Panc1 (cell line): ENCODE results near the gene RETREG1. TPM values are rescaled to one million over a fixed set of nuclear protein-coding genes. Genes with fewer than 3 reads are reported as not detected.

Source experiments
- ATAC-seq: fragments of 200-7000 bp; cut with Tn5 transposase; 2 replicates; pipeline ENCODE4 v1.9.1; 2020; ENCODE audit warnings: mild to moderate bottlenecking, moderate library complexity
- BruUV-seq: library from RNA; stranded (reverse); fragments of 400-500 nt; replicated peaks from 2 replicates; lab custom pipeline; 2021; lab: Mats Ljungman, UMichigan
- CTCF ChIA-PET: fragments of 300-600 bp; sonication (Branson Sonifier 250); formaldehyde crosslinking; loops from one replicate; lab custom pipeline; 2022; ENCODE audit warnings: antibody characterized with exemption; lab: Charles Lee
- POLR2A ChIA-PET: fragments of 300-600 bp; sonication (Branson Sonifier 250); formaldehyde crosslinking; loops from one replicate; lab custom pipeline; 2022; ENCODE audit warnings: antibody characterized with exemption; lab: Charles Lee
- DNase-seq: peaks from one replicate; pipeline ENCODE4 v3.0.0-alpha.2; 2010; ENCODE audit warnings: low read depth, low spot score
- H3K27ac ChIP-seq: 2 replicates; pipeline ENCODE4 v1.5.1; 2011; ENCODE audit warnings: mild to moderate bottlenecking, low read length, inconsistent platforms
- H3K27me3 ChIP-seq: fragments of 200-500 bp; sonication (Bioruptor generic); 2 replicates; pipeline ENCODE4 v1.6.0; 2014; ENCODE audit warnings: low read length, inconsistent platforms; ENCODE audit not compliant: control insufficient read depth, insufficient read depth
- H3K36me3 ChIP-seq: fragments of 200-500 bp; sonication (Bioruptor generic); 2 replicates; pipeline ENCODE4 v1.5.1; 2014; ENCODE audit warnings: inconsistent platforms, mild to moderate bottlenecking, low read length, moderate library complexity; ENCODE audit not compliant: control insufficient read depth, insufficient read depth
- H3K4me1 ChIP-seq: 2 replicates; pipeline ENCODE4 v1.5.1; 2011; ENCODE audit warnings: inconsistent platforms, mild to moderate bottlenecking, low read length, moderate library complexity; ENCODE audit not compliant: control insufficient read depth, insufficient read depth
- H3K4me3 ChIP-seq, 2 experiments: 2 replicates each; pipeline ENCODE4 v1.5.1; 2011 to 2012; ENCODE audit warnings: low read depth in 2 of 2, low read length in 2 of 2, mild to moderate bottlenecking in 2 of 2, inconsistent platforms in 1 of 2, moderate library complexity in 1 of 2
- H3K9me3 ChIP-seq: fragments of 200-500 bp; sonication (Bioruptor generic); 2 replicates; pipeline ENCODE4 v1.5.1; 2014; ENCODE audit warnings: low read depth, mild to moderate bottlenecking, inconsistent platforms, low read length, moderate library complexity; ENCODE audit not compliant: control insufficient read depth, insufficient read depth
- CTCF ChIP-seq: fragments of 450-650 bp; IDR thresholded peaks from 2 replicates; pipeline ENCODE4 v1.5.1; 2017; ENCODE audit warnings: mild to moderate bottlenecking
- POLR2AphosphoS5 ChIP-seq: IDR thresholded peaks from 2 replicates; pipeline ENCODE4 v1.6.1; 2012; ENCODE audit warnings: mild to moderate bottlenecking, low read depth, low read length, moderate library complexity
- SIN3A ChIP-seq: IDR thresholded peaks from 2 replicates; pipeline ENCODE4 v1.6.1; 2012; ENCODE audit warnings: low read depth, mild to moderate bottlenecking, low read length, moderate library complexity, borderline replicate concordance; ENCODE audit not compliant: insufficient read depth
- TCF7L2 ChIP-seq: IDR thresholded peaks from 2 replicates; pipeline ENCODE4 v1.6.1; 2011; ENCODE audit warnings: mild to moderate bottlenecking, low read depth, low read length, inconsistent platforms
- in situ Hi-C: cut with HindIII; loops from 2 replicates; pipeline ENCODE4 v1.10.0; 2016; ENCODE audit warnings: low sequenced_read_pairs, low pct_unique_long_range_greater_than_20kb
- intact Hi-C: fragments of 100-400 bp; cut with micrococcal nuclease; formaldehyde crosslinking; loops from one replicate; pipeline ENCODE4 v1.10.0; 2022; ENCODE audit not compliant: unreplicated experiment
- total RNA-seq: library from RNA; stranded (reverse); gene quantifications from one replicate; pipeline ENCODE4 v1.2.1, GENCODE V29; 2021; ENCODE audit not compliant: unreplicated experiment
- TF ChIP-seq, protein P1 (sequence below), 2 experiments: IDR thresholded peaks; 2 replicates each; pipeline ENCODE4 v1.6.1; 2011 to 2012; ENCODE audit warnings: low read depth in 2 of 2, control low read depth in 1 of 2, low read length in 1 of 2, mild to moderate bottlenecking in 1 of 2, moderate library complexity in 1 of 2; ENCODE audit not compliant: insufficient read depth in 1 of 2

Gene RETREG1
- total RNA-seq, 1 experiment from 2014 or later, result 0.74 TPM

GRCh38 chr5:16539169-16539666 lies 77.6 kb downstream of the RETREG1 start:
- peak; percentile 51; the same call in 1 of the 2 replicates for ATAC-seq
- no peak for DNase-seq
- Histone ChIP-seq H3K36me3 (no peaks in the 10 kb centered on the region), H3K27ac (no peak overlapping the region), H3K27me3 (peaks cover 2% of the 10 kb centered on the region; the same call in 1 of the 2 replicates), H3K9me3 (no peaks in the 10 kb centered on the region), H3K4me1 (no peaks in the 10 kb centered on the region), H3K4me3 (no peak overlapping the region)
- ChIA-PET CTCF (no interaction called here), POLR2A (no interaction called here)
- no peak for TF ChIP-seq CTCF
- no peak for TF ChIP-seq TCF7L2
- no peak for TF ChIP-seq POLR2AphosphoS5
- TF ChIP-seq, protein P1, sequence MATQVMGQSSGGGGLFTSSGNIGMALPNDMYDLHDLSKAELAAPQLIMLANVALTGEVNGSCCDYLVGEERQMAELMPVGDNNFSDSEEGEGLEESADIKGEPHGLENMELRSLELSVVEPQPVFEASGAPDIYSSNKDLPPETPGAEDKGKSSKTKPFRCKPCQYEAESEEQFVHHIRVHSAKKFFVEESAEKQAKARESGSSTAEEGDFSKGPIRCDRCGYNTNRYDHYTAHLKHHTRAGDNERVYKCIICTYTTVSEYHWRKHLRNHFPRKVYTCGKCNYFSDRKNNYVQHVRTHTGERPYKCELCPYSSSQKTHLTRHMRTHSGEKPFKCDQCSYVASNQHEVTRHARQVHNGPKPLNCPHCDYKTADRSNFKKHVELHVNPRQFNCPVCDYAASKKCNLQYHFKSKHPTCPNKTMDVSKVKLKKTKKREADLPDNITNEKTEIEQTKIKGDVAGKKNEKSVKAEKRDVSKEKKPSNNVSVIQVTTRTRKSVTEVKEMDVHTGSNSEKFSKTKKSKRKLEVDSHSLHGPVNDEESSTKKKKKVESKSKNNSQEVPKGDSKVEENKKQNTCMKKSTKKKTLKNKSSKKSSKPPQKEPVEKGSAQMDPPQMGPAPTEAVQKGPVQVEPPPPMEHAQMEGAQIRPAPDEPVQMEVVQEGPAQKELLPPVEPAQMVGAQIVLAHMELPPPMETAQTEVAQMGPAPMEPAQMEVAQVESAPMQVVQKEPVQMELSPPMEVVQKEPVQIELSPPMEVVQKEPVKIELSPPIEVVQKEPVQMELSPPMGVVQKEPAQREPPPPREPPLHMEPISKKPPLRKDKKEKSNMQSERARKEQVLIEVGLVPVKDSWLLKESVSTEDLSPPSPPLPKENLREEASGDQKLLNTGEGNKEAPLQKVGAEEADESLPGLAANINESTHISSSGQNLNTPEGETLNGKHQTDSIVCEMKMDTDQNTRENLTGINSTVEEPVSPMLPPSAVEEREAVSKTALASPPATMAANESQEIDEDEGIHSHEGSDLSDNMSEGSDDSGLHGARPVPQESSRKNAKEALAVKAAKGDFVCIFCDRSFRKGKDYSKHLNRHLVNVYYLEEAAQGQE (IDR thresholded peaks at IDR 0.05; ENCODE audit: insufficient read depth in 1 of 2, low read depth in 2 of 2, low read length in 1 of 2), result no peak
- TF ChIP-seq SIN3A, result no peak
- intact Hi-C loops (no loop called here), in situ Hi-C loops (no loop called here)
- BruUV-seq, result no TSS peak

DNA sequence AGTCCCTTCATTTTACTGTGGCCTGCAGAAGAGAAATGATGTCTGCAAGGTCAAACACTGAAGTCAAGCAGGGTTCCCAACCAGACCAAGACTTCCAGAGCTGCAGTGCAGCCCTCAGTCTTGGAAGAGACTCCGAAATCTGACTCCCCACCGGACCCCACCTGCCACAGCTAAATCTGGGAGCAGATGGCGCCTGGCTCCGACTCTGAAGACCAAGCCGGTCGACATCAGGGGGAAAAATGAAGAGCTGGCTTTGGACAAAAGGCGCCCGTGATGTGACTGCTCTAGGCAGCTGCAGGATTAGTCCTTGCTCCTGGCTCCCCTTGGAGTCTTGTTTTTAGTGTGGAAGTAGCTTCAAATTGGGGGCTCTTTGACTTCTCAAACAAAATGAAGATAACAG lies 78.8 kb downstream of the RETREG1 start:
- CTCF ChIA-PET, result no interaction called here
- H3K4me1 ChIP-seq, result no peaks in the 10 kb centered on the region
- in situ Hi-C loops, result no loop called here
- no peak overlapping the region for H3K4me3 ChIP-seq
- no peak for ATAC-seq
- no peak overlapping the region for H3K27ac ChIP-seq
- TF ChIP-seq SIN3A (no peak), TCF7L2 (no peak), POLR2AphosphoS5 (no peak), CTCF (no peak)
- TF ChIP-seq, protein P1 (IDR thresholded peaks at IDR 0.05; ENCODE audit: insufficient read depth in 1 of 2, low read depth in 2 of 2, low read length in 1 of 2), result no peak
- DNase-seq, result no peak
- no TSS peak for BruUV-seq
- H3K36me3 ChIP-seq, result no peaks in the 10 kb centered on the region
- H3K27me3 ChIP-seq, result peaks cover 2% of the 10 kb centered on the region; the same call in 1 of the 2 replicates
- intact Hi-C loops, result no loop called here
- no peaks in the 10 kb centered on the region for H3K9me3 ChIP-seq
- POLR2A ChIA-PET, result no interaction called here
